Measurements from ENCODE around the gene DPP6. TPM values are rescaled to one million over a fixed set of nuclear protein-coding genes. Genes with fewer than 3 reads are reported as not detected.

Gene DPP6
- total and polyA plus RNA-seq, 9 of the 15 experiments (the other 6 are each of a cell fraction or from before 2014, with no cell fraction given) = not detected

GRCh38 chr7:154915600-154915999 lies 863.4 kb downstream of the DPP6 start:
- Histone ChIP-seq H3K9me3 (replicated peaks; ENCODE audit: control insufficient read depth, insufficient read depth, low read depth, low read length) (no peaks in the 10 kb centered on the region), H3K27ac (ENCODE audit: extremely low read depth, low read depth, low read length) (no peak overlapping the region), H3K4me1 (replicated peaks in 1 of 2; ENCODE audit: control insufficient read depth in 2 of 2, insufficient read depth in 2 of 2, low read length in 2 of 2) (peaks cover 0 to 20% of the 10 kb centered on the region in 2 experiments; a peak in 2 of 5 replicates), H3K9ac (ENCODE audit: insufficient read depth in 1 of 2, low read depth in 2 of 2, low read length in 2 of 2) (no peak overlapping the region), H3K36me3 (ENCODE audit: control insufficient read depth, insufficient read depth, low read length) (no peaks in the 10 kb centered on the region), H3K4me3 (no peak overlapping the region), H4K20me1 (replicated peaks; ENCODE audit: control insufficient read depth, insufficient read depth, low read length) (no peaks in the 10 kb centered on the region), H3K79me2 (ENCODE audit: control insufficient read depth, insufficient read depth, low read length) (no peaks in the 10 kb centered on the region), H2AFZ (ENCODE audit: low read depth, low read length) (no peak overlapping the region), H3K4me2 (ENCODE audit: insufficient read depth, low read length) (no peak overlapping the region), H3K27me3 (ENCODE audit: control insufficient read depth in 2 of 2, insufficient read depth in 2 of 2, low read length in 2 of 2) (peaks cover 31 to 90% of the 10 kb centered on the region in 2 experiments), H3K9me1 (ENCODE audit: control insufficient read depth, insufficient read depth, low read length) (no peaks in the 10 kb centered on the region)
- FAIRE-seq (no peak), ATAC-seq (no peak), DNase-seq (ENCODE audit: extremely low read depth in 1 of 4, low spot score in 3 of 4) (no peak)
- ChIA-PET POLR2A (no interaction called here), CTCF (ENCODE audit: low intra/inter-chr PET ratio) (no interaction called here)
- no TSS peak for BruUV-seq (replicated peaks)
- TF ChIP-seq CREM (IDR thresholded peaks at IDR 0.05; ENCODE audit: low read depth) = no peak
- TF ChIP-seq, protein P1, sequence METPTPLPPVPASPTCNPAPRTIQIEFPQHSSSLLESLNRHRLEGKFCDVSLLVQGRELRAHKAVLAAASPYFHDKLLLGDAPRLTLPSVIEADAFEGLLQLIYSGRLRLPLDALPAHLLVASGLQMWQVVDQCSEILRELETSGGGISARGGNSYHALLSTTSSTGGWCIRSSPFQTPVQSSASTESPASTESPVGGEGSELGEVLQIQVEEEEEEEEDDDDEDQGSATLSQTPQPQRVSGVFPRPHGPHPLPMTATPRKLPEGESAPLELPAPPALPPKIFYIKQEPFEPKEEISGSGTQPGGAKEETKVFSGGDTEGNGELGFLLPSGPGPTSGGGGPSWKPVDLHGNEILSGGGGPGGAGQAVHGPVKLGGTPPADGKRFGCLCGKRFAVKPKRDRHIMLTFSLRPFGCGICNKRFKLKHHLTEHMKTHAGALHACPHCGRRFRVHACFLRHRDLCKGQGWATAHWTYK (CRISPR knock-in tag; IDR thresholded peaks at IDR 0.05) = no peak
- no peak for TF ChIP-seq UBTF (IDR thresholded peaks at IDR 0.05; ENCODE audit: borderline replicate concordance in 1 of 2, low read depth in 2 of 2, low read length in 2 of 2)
- no peak for TF ChIP-seq CXXC5 (CRISPR knock-in tag; IDR thresholded peaks at IDR 0.05)
- TF ChIP-seq ZNF165 (CRISPR knock-in tag; IDR thresholded peaks at IDR 0.05; ENCODE audit: borderline replicate concordance) = no peak
- in situ Hi-C loops (cut with MboI) = no loop called here
- 5% methylated on average over 4 of the region's 4 CpGs for WGBS (ENCODE audit: insufficient coverage, low coverage, missing lambda C conversion rate)
- intact Hi-C loops (cut with micrococcal nuclease) = no loop called here
